Measurements from ENCODE around the gene GPR143.

GRCh38 chrX:9706421-9706820 is 59.2 kb downstream of the GPR143 start:
- TF ChIP-seq CTCF (IDR thresholded peaks at IDR 0.05; ENCODE audit: insufficient read depth, low read length), result no peak
- no peak for TF ChIP-seq POLR2AphosphoS5 (IDR thresholded peaks at IDR 0.05; ENCODE audit: low read depth)

Measured in HL-60 (cell line).